Measurements from ENCODE around the gene ZPBP2.
A peak's percentile ranks its signal among the peaks of the same experiment; 100 is the strongest.
"Not testable (repeated sequence)": the region's sequence is repeated elsewhere in the genome, so short reads cannot be mapped to it uniquely, and the experiment has no call there.

The ZPBP2 gene

DNA sequence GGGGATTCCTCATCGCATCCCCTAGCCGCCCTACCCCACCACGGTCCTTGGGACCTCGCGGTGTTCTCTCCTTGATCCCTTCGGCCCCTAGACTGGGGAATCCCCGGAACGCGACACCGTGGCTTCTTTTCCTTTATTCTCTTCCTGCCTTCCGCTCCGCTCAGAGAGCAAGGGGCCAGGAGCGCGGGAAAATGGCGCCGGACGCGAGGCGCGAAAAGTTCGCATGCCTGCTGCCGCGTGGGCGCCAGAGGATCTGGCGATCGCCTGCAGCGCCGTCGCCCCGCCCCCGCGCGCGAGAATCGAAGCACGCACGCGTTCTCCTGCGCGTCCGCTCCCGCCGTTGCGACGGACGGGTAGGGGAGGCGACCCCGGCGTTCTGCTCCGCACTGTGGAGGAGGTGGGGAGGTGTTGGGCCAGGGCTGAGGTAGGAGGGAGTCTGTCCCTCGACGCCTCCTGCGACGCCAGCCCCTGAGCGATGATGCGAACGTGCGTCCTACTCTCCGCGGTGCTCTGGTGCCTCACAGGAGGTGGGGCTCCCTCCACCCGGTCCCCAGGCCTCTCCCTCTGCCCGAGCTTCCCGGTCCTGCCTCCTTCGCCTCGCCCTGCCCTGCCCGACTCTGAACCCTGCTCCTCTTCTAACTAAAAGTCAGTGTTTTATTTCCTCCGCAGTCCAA, at the start of gene ZPBP2:
Gene ZPBP2, plus strand, starts transcription at position 323 of the 674 bp plus-strand sequence. Its CDS starts 153 bp downstream, at position 476.
- DNase-seq: peak; percentile 18

GRCh38 chr17:39818358-39819000, 49.5 kb upstream of the ZPBP2 start:
- no peak for DNase-seq

GRCh38 chr17:39820541-39820940, 47.5 kb upstream of the ZPBP2 start:
- no peak for DNase-seq

- no peak for DNase-seq
Observed at GRCh38 chr17:39820987-39821386, 47.0 kb upstream of the ZPBP2 start.

- DNase-seq: peak; percentile 55
Observed at GRCh38 chr17:39822051-39822451, 46.0 kb upstream of the ZPBP2 start.

GRCh38 chr17:39823407-39824054, 44.5 kb upstream of the ZPBP2 start:
- DNase-seq: no peak

- DNase-seq: no peak
Observed at GRCh38 chr17:39826334-39826733, 41.7 kb upstream of the ZPBP2 start.

GRCh38 chr17:39828443-39828842, 39.6 kb upstream of the ZPBP2 start:
- no peak for DNase-seq

DNA sequence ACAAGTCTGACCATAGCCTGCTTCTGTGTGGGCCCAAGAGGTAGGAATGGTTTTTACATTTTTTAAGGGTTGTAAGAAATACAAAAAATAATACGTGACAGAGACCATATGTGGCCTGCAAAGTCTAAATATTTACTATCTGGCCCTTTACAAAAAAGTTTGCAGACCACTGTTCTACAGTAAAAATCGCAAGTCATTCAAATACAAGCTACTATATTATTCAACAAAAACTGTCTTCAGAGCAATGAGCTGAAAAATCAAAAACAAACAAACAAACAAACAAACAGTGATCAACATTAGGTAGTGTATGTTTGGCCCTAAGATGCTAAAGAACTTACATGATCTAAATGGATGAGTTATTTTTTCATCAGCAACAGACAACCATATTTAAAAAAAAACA, 36.4 kb upstream of the ZPBP2 start:
- no peak for DNase-seq

DNA sequence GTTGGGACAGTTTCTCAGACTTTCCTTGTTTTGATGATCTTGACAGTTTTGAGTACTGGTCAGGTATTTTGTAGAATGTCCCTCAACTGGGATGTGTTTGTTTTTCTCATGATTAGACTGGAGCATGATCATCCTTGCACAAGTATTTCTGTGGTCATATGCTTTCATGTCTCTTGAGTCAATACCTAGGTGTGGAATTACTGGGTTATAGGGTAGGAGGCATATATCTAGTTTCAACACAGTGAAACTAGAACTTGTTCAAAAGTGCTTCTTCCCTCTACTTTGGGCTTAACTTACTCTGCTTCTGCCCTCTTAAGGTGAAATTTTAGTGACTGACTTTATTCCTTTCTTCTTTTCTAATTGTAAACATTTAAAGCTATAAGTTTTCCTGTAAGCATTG, 34.0 kb upstream of the ZPBP2 start:
- no peak for DNase-seq

DNA sequence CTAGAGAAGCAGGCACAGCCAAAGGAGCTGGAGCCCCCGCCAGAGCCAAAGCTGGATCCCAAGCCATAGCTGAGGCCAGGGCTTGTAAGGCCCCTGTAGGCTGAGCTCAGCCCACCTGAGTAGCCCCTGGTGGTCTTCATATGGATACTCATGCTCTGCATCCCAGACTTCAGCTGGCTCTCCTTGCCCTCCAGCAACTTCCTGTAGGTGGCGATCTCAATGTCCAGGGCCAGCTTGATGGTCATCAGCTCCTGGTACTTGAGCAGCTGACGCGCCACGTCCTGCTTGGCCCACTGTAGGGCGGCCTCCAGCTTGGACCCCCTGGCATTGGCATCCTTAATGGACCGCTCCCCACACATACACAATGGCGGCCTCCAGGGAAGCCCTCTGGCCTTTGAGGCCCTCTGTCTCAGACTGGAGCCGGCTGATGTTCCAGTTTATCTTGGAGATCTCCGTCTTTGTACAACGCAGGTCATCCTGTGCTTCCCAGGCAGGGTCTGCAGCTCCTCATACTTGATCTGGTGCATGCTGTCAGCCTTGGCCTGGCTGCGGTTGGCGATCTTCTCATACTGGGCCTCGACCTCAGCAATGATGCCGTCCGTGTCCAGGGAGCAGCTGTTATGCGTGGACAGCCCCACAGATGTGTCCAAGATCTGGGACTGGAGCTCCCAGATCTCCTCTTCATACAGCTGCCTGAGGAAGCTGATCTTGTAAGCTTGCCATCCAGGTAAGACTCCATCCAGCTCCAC, 32.8 kb upstream of the ZPBP2 start:
- no peak for DNase-seq

DNA sequence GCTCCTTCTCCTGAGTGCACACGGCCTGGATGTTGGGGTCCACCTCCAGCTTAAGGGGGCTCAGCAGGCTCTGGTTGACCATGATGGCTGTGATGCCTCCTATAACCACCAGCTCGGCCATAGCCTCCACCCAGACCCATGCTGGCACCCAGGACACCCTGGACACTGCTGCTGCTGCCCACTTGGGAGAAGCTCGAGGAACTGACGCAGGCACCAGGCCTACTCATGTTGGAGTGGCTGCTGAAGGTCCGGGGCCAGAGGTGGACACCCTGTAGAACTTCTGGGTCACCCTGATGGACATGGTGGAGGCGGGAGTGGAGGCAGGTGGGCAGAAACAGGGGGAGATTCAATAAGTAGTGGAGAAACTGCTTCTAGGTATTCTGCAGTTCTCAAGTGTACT, 31.9 kb upstream of the ZPBP2 start:
- DNase-seq: no peak

DNA sequence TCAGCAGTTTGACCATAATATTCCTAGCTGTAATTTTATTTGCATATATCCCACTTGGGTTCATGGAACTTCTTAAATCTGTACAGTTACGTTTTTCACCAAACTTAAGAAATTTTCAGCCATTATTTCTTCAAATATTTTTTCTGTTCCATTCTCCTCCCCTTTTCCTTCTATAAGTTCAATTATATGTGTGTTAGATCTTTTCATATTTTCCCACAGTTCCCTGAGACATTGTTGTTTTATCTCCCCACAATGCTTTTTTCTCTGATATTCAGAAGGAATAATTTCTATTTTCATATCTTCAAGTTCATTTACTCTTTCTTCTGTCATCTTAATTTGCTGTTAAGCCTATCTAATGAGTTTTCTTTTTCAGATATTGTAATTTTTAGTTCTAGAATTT, 29.9 kb upstream of the ZPBP2 start:
- DNase-seq: no peak

DNA sequence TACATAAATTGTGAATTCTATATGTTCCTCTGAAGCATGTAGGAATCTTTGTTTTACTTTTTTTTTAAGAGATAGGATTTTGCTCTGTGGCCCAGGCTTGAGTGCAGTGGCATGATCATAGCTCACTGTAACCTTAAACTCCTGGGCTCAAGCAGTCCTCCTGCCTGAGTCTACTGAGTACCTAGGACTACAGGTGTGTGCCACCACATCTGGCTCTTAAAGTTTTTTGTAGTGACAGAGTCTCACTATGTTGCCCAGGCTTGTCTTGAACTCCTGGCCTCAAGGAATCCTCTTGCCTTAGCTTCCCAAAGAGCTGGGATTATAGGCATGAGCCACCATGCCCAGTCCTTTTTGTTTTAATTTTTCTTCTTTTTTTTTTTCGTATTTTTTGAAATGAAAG, 29.2 kb upstream of the ZPBP2 start:
- no peak for DNase-seq

GRCh38 chr17:39841134-39841683, 26.8 kb upstream of the ZPBP2 start:
- no peak for DNase-seq

GRCh38 chr17:39845052-39845846, 22.8 kb upstream of the ZPBP2 start:
- DNase-seq: no peak

GRCh38 chr17:39846205-39846604, 21.8 kb upstream of the ZPBP2 start:
- no peak for DNase-seq

DNA sequence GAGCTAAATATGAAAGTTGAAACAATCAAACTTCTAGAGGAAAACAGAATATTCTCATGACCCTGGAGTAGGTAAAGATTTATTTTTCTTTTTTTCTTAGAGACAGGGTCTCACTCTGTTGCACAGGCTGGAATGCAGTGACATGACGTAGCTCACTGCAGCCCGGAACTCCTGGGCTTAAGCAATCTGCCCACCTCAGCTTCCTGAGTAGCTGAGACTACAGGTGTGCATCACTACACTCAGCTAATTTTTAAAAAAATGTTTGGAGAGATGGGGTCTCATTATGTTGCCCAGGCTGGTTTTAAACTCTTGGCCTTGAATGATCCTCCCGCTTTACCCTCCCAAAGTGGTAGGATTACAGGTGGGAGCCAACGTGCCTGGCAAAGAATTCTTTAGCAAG, 19.4 kb upstream of the ZPBP2 start:
- DNase-seq: no peak

GRCh38 chr17:39850186-39850585, 17.8 kb upstream of the ZPBP2 start:
- not testable (repeated sequence) for DNase-seq

- peak; percentile 79 for DNase-seq
Observed at GRCh38 chr17:39852239-39852638, 15.8 kb upstream of the ZPBP2 start.

DNA sequence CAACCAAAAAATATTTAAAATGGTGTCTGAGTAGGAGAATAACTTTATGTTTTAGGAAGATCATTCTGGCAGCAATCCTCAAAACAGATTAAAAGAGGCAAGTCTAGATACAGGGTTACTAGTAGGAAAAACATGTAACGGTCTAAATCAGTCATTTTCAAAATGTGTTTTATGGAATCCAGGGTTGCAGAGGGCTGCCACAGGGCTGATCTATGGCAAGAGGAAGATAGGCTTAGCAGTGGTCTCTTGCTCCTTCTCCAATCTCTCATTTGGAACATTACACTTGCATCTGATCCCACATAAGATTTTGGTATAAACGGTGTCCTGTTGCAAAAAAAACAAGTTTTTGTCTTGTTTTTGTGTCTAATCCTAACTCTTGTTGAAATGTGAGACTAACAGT, 13.1 kb upstream of the ZPBP2 start:
- DNase-seq: no peak

- peak; percentile 36 for DNase-seq
Observed at GRCh38 chr17:39855911-39856649, 11.9 kb upstream of the ZPBP2 start.

Data from hematopoietic multipotent progenitor cell treated with erythropoietin and hydrocortisone succinate and interleukin-3 and kit ligand, for 4 days (in vitro differentiated cells).